Stimulated activated CD4-positive, alpha-beta T cell treated with anti-CD3 and anti-CD28 coated beads, Interleukin-15, amount 100 ng/mL, for 1 hour (primary cell): ENCODE results near the gene SH3PXD2B.

Experiments
- DNase-seq, 2 donors: peaks; one replicate each; pipeline ENCODE4 v3.0.0-alpha.2; 2020; ENCODE audit warnings: low read depth in 1 of 2, low spot score in 1 of 2

The SH3PXD2B gene

DNA sequence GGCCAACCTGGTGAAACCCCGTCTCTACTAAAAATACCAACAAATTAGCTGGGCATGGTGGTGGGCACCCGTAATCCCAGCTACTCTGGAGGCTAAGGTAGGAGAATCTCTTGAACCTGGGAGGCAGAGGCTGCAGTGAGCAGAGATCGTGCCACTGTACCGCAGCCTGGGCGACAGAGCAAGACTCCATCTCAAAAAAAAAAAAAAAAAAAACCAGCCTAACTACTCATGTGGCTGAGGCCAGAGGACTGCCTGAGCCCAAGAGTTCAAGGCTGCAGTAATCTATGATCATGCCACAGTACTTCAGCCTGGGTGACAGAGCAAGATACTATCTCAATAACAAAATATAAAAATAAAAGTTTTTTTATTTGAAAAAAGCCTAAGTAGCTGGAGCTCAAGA lies 174.0 kb downstream of the SH3PXD2B start:
- no peak for DNase-seq

DNA sequence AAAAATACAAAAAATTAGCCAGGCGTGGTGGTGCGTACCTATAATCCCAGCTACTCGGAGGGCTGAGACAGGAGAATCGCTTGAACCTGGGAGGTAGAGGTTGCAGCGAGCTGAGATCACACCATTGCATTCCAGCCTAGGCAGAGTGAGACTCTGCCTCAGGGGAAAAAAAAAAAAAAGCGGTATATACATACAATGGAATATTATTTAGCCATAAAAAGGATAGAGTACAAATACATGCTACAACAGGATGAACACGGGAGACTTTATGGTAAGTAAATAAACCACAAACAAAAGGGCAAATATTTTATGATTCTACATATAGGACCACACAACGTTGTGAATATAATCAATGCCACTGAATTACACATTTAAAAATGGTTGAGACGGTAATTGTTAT lies 176.0 kb downstream of the SH3PXD2B start:
- DNase-seq = no peak

DNA sequence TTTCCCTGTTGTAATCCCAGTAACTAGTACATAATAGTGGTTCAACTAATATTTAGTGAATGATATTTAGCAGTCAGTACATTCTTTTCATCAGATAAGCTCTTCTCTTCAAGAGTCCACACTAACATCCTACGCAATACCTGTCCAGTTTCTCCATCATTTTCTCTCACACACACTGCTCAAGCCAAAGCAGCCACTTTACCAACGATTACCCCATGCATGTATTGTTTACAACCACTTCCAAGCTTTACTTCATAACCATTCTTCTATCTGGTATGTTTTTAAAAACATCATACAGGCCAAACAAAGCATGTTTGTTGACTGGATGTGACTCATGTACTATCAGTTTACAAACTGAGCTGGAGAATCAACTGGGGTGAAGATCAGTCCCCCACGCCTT lies 178.1 kb downstream of the SH3PXD2B start:
- no peak for DNase-seq
